HG02623 (cell line): ENCODE measurements around the gene TMEM87B.

Experiments
- ATAC-seq: cut with Tn5 transposase; IDR thresholded peaks from one replicate; pipeline ENCODE4 v1.9.1; 2021; ENCODE audit warnings: moderate library complexity; ENCODE audit not compliant: unreplicated experiment

Gene TMEM87B

GRCh38 chr2:112163541-112163981 is 108.5 kb downstream of the TMEM87B start:
- no peak for ATAC-seq

GRCh38 chr2:112164876-112165275 is 109.8 kb downstream of the TMEM87B start:
- no peak for ATAC-seq

GRCh38 chr2:112165296-112165695 is 110.2 kb downstream of the TMEM87B start:
- no peak for ATAC-seq

GRCh38 chr2:112166806-112167499 is 111.9 kb downstream of the TMEM87B start:
- ATAC-seq, result no peak

GRCh38 chr2:112168422-112169124 is 113.5 kb downstream of the TMEM87B start:
- ATAC-seq, result no peak
